Measurements from ENCODE around the gene GORASP1. TPM values are rescaled to one million over a fixed set of nuclear protein-coding genes. Genes with fewer than 3 reads are reported as not detected.
A peak's percentile ranks its signal among the peaks of the same experiment; 100 is the strongest.

The GORASP1 gene
- total RNA-seq, 1 donor from 2014 or later, result 71.5 TPM

- H3K4me3 Mint-ChIP-seq, result no peak overlapping the region
- peak; percentile 22 for TF ChIP-seq CTCF (IDR thresholded peaks at IDR 0.05; ENCODE audit: unreplicated experiment)
- no peak overlapping the region for H3K27ac Mint-ChIP-seq
- H3K27me3 Mint-ChIP-seq (ENCODE audit: low read depth), result no peaks in the 10 kb centered on the region
- H3K36me3 Mint-ChIP-seq, result peaks cover 2% of the 10 kb centered on the region
- DNase-seq (ENCODE audit: low spot score in 2 of 2, unreplicated experiment in 2 of 2), result no peak
- peaks cover 21% of the 10 kb centered on the region for H3K4me1 Mint-ChIP-seq
- H3K9me3 Mint-ChIP-seq, result no peaks in the 10 kb centered on the region
These were observed 6.3 kb downstream of the GORASP1 start for GRCh38 chr3:39101022-39101689.

GRCh38 chr3:39100500-39100886 is 6.9 kb downstream of the GORASP1 start:
- Mint-ChIP-seq H3K27me3 (ENCODE audit: low read depth) (no peaks in the 10 kb centered on the region), H3K4me3 (no peak overlapping the region), H3K27ac (peak overlapping the region; percentile 34), H3K4me1 (peaks cover 14% of the 10 kb centered on the region), H3K36me3 (peaks cover 5% of the 10 kb centered on the region), H3K9me3 (no peaks in the 10 kb centered on the region)
- no peak for DNase-seq (ENCODE audit: low spot score in 2 of 2, unreplicated experiment in 2 of 2)
- no peak for TF ChIP-seq CTCF (IDR thresholded peaks at IDR 0.05; ENCODE audit: unreplicated experiment)

- H3K27ac Mint-ChIP-seq, result no peak overlapping the region
- no peak overlapping the region for H3K4me3 Mint-ChIP-seq
- H3K27me3 Mint-ChIP-seq (ENCODE audit: low read depth), result no peaks in the 10 kb centered on the region
- H3K9me3 Mint-ChIP-seq, result no peaks in the 10 kb centered on the region
- DNase-seq (ENCODE audit: low spot score in 2 of 2, unreplicated experiment in 2 of 2), result no peak
- H3K36me3 Mint-ChIP-seq, result peaks cover 10% of the 10 kb centered on the region
- TF ChIP-seq CTCF (IDR thresholded peaks at IDR 0.05; ENCODE audit: unreplicated experiment), result no peak
- peaks cover 8% of the 10 kb centered on the region for H3K4me1 Mint-ChIP-seq
These were observed 7.5 kb downstream of the GORASP1 start for GRCh38 chr3:39099738-39100499.

GRCh38 chr3:39099242-39099641 is 8.2 kb downstream of the GORASP1 start:
- Mint-ChIP-seq H3K9me3 (no peaks in the 10 kb centered on the region), H3K4me3 (no peak overlapping the region), H3K4me1 (peaks cover 7% of the 10 kb centered on the region), H3K36me3 (peaks cover 14% of the 10 kb centered on the region), H3K27me3 (ENCODE audit: low read depth) (no peaks in the 10 kb centered on the region), H3K27ac (no peak overlapping the region)
- no peak for TF ChIP-seq CTCF (IDR thresholded peaks at IDR 0.05; ENCODE audit: unreplicated experiment)
- no peak for DNase-seq (ENCODE audit: low spot score in 2 of 2, unreplicated experiment in 2 of 2)

- Mint-ChIP-seq H3K27me3 (ENCODE audit: low read depth) (no peaks in the 10 kb centered on the region), H3K9me3 (no peaks in the 10 kb centered on the region), H3K36me3 (peaks cover 19% of the 10 kb centered on the region), H3K4me3 (no peak overlapping the region), H3K27ac (no peak overlapping the region), H3K4me1 (peaks cover 7% of the 10 kb centered on the region)
- no peak for TF ChIP-seq CTCF (IDR thresholded peaks at IDR 0.05; ENCODE audit: unreplicated experiment)
- no peak for DNase-seq (ENCODE audit: low spot score in 2 of 2, unreplicated experiment in 2 of 2)
These were observed 8.9 kb downstream of the GORASP1 start for GRCh38 chr3:39098473-39099000.

Measured in mesothelial cell of epicardium (in vitro differentiated cells).